ENCODE data around the gene CNTNAP2. TPM values are rescaled to one million over a fixed set of nuclear protein-coding genes. Genes with fewer than 3 reads are reported as not detected.

CNTNAP2 gene
- total RNA-seq, 1 donor from 2014 or later: 0.59 TPM

DNA sequence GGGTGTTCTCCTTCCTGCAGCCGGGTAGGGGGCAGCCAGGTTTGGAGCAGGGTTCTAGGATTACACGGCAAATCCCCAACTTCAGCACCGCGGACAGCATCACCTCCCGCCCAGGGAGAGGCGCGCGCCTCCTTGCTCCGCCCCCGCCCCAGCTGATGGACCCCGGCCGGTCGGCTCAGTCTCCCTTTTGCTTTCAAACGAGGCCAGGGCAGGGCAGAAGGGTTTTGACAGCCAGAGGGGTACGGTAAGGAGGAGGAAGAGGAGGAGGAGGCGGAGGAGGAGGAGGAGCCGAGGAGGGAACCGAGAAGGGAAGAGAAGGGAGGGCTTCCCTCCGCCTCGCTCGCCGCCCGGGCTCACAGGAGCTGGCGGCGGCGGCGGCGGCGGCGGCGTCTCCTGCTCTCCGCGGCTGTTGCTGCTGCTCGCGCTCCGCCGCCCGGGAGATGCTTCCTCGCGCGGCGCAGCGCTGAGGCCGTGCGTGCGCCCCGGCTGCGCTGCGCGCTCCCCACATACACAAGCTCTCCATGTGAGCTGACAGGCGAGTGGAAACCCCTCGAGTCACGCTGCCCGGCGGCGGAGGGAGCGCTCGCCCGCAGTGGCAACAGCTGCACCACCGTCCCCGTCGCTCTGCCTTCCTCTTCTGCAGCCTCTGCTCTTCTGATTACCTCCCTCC, 615 bp upstream of the CNTNAP2 start:
- TF ChIP-seq, protein P1, sequence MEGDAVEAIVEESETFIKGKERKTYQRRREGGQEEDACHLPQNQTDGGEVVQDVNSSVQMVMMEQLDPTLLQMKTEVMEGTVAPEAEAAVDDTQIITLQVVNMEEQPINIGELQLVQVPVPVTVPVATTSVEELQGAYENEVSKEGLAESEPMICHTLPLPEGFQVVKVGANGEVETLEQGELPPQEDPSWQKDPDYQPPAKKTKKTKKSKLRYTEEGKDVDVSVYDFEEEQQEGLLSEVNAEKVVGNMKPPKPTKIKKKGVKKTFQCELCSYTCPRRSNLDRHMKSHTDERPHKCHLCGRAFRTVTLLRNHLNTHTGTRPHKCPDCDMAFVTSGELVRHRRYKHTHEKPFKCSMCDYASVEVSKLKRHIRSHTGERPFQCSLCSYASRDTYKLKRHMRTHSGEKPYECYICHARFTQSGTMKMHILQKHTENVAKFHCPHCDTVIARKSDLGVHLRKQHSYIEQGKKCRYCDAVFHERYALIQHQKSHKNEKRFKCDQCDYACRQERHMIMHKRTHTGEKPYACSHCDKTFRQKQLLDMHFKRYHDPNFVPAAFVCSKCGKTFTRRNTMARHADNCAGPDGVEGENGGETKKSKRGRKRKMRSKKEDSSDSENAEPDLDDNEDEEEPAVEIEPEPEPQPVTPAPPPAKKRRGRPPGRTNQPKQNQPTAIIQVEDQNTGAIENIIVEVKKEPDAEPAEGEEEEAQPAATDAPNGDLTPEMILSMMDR (IDR thresholded peaks at IDR 0.05): no peak
- intact Hi-C loops (cut with DNase I): no loop called here
- Histone ChIP-seq H3K4me3 (peak overlapping the region; percentile 43), H3K9me3 (no peaks in the 10 kb centered on the region), H3K4me1 (peaks cover 12% of the 10 kb centered on the region), H3K27me3 (ENCODE audit: low read depth) (peaks cover 36% of the 10 kb centered on the region), H3K27ac (no peak overlapping the region), H3K36me3 (no peaks in the 10 kb centered on the region)
- DNase-seq (peak; percentile 52), ATAC-seq (peak; percentile 81 to 84)

DNA sequence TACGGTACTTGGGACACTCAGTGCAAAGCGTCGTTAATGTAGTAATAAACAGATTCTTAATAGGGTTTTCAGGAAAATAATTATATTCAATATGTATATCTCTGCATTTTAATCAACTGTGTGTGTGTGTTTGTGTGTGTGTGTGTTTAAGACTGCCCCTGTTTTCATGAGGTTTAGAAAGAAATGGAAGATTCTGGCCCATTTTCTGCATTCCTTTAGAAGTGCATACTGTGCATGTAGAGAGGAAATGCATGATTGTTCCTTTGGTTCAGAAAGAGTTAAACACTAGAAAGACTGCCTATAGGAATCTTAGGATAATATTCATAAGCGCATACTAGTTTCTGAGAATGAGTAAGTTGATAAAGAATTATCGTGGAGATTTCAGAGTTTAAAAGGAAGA, 975 bp downstream of the CNTNAP2 start:
- DNase-seq (no peak), ATAC-seq (no peak)
- TF ChIP-seq, protein P1 (IDR thresholded peaks at IDR 0.05): no peak
- intact Hi-C loops (cut with DNase I): no loop called here
- Histone ChIP-seq H3K4me3 (no peak overlapping the region), H3K4me1 (peaks cover 12% of the 10 kb centered on the region), H3K36me3 (no peaks in the 10 kb centered on the region), H3K9me3 (no peaks in the 10 kb centered on the region), H3K27me3 (ENCODE audit: low read depth) (peaks cover 31% of the 10 kb centered on the region), H3K27ac (no peak overlapping the region)

DNA sequence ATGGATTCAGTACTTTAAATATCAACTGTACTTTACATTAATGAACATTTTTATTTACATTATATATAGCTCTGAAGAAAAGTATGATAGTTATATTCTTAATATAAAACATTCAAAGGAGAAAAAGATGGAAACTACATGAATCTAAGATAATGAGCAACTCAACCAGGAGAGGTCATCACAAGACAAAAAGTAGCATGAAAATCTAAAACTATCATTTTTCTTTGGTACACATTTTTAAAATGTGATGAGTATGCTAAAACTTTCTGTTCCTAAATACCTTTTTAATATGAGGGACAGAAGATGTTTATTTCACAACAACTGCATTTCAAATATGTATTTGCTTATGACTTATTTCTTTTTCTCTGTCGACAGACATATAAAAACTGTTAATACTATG, 2.4 kb downstream of the CNTNAP2 start:
- DNase-seq (no peak), ATAC-seq (no peak)
- Histone ChIP-seq H3K36me3 (no peaks in the 10 kb centered on the region), H3K27ac (no peak overlapping the region), H3K9me3 (no peaks in the 10 kb centered on the region), H3K4me3 (no peak overlapping the region), H3K27me3 (ENCODE audit: low read depth) (peaks cover 31% of the 10 kb centered on the region), H3K4me1 (peaks cover 12% of the 10 kb centered on the region)
- intact Hi-C loops (cut with DNase I): no loop called here
- TF ChIP-seq, protein P1 (IDR thresholded peaks at IDR 0.05): no peak

DNA sequence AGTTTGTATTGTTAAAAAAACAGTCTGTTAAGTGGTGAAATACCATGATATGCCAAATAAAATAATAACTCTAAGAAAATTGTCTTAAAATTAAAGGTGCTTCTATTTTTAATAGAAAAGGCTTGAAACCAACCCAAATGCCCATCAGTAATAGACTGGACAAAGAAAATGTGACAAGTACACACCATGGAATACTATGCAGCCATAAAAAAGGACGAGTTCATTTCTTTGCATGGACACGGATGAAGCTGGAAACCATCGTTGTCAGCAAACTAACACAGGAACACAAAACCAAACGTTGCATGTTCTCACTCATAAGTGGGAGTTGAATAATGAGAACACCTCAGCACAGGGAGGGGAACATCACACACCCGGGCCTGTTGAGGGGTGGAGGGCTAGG, 7.1 kb downstream of the CNTNAP2 start:
- no peak for DNase-seq
- Histone ChIP-seq H3K27ac (no peak overlapping the region), H3K4me3 (no peak overlapping the region), H3K36me3 (no peaks in the 10 kb centered on the region), H3K9me3 (no peaks in the 10 kb centered on the region), H3K27me3 (ENCODE audit: low read depth) (peaks cover 5% of the 10 kb centered on the region), H3K4me1 (no peaks in the 10 kb centered on the region)
- TF ChIP-seq, protein P1 (IDR thresholded peaks at IDR 0.05): no peak
- intact Hi-C loops (cut with DNase I): no loop called here
- ATAC-seq: no peak

DNA sequence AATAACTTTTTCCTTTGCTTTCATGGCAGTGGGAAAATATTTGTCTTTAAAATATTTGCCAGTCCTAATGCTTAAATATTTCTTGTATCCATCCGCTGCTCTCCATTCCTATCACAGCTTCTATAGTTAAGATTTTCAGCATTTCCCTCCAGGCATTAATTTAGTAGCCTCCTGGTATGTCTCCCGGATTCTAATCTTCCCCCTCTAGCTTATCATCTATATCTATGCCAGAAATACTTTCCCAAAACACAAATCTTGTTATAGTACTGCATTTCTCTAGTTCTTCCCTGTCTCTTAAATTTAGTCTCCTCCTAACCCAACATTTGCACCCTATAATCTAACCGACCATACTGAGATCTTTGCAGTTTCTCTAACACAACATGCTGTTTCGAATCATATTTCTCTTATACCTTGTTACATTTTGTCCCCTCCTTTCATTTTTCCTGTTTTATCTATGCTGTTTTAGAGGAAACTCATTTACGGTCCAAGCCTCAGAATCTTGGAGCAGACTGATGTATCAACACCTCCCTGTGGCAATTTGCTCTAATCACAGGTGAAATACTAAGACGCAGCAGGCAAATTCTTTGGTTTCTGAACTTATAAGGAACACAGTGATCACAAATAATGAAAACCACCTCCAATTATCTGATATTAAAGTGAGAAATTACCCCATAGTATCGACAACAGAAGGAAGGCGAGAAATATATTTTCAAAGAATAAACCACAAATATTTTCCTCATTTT, 10.3 kb downstream of the CNTNAP2 start:
- H3K27me3 ChIP-seq (ENCODE audit: low read depth): no peaks in the 10 kb centered on the region
- H3K4me1 ChIP-seq: no peaks in the 10 kb centered on the region
- intact Hi-C loops (cut with DNase I): no loop called here
- TF ChIP-seq, protein P1 (IDR thresholded peaks at IDR 0.05): no peak
- no peaks in the 10 kb centered on the region for H3K9me3 ChIP-seq
- H3K36me3 ChIP-seq: no peaks in the 10 kb centered on the region
- ATAC-seq (no peak), DNase-seq (no peak)
- no peak overlapping the region for H3K4me3 ChIP-seq
- no peak overlapping the region for H3K27ac ChIP-seq

Data from lower lobe of right lung (tissue), 2 donors.